ENCODE measurements around the gene LACC1.

LACC1 gene

DNA sequence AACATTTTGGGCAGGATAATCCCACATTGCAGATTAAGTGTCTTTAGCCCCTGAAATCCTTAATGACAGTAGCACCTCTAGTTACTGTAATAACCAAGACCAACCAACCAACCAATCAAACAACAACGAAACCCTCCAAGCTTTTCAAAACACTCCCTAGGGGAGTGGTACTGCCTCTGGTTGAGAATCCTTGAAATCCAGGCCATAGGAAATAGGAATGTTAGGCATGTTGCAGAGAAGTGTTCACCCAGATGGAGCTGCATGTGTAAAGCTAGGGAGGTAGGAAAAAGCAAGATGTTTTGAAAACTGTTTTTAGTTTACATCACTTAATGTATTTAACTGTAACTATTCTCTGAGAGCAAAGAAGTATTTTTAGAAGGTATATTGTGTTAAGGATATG lies 4.5 kb downstream of the LACC1 start:
- no peak for TF ChIP-seq CTCF (IDR thresholded peaks at IDR 0.05)

DNA sequence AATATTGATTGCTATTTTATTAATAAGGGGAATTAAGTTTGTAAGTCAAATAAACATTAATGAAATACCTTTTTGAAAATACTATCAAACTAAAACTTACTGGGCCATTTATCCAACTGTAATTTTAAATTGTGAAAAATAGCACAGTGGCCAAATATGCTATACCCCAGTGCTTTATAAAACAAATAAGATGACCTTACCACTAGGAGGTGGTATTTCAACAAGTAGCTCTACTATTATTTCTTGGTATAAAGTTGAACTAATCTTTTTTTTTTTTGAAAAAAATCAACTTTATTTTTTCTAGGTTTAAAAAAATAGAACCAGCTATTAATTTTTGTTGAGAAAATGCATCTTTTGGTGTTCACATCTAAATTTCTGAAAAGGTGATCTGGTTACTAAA lies 14.7 kb downstream of the LACC1 start:
- peak; percentile 36; the same call in 1 of the 2 replicates for TF ChIP-seq CTCF (IDR thresholded peaks at IDR 0.05)

- no peak for TF ChIP-seq CTCF (IDR thresholded peaks at IDR 0.05)
These were observed 16.2 kb downstream of the LACC1 start for GRCh38 chr13:43895940-43896339.

- TF ChIP-seq CTCF (IDR thresholded peaks at IDR 0.05): peak; percentile 63
These were observed 25.8 kb downstream of the LACC1 start for GRCh38 chr13:43905435-43906031.

- peak; percentile 44; the same call in 1 of the 2 replicates for TF ChIP-seq CTCF (IDR thresholded peaks at IDR 0.05)
These were observed 28.7 kb downstream of the LACC1 start for GRCh38 chr13:43908156-43909126.

DNA sequence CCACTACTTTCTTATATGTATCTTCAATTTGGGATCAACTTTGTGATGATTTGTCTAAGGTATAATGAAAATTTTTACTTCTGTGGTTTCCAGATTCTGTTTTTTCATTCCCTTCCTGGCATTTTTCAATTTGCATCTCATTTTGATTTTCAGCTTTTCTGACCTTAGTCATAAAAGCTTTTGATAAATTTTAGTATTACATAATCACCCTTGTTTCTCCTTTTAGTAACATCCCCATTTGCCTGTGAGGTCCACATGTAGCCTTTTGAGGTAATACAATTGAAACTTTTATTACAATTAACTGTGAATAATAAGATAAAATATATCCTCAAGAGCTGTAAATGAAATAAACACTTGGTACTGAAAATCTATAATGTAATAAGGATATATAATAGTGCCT lies 31.2 kb downstream of the LACC1 start:
- TF ChIP-seq CTCF (IDR thresholded peaks at IDR 0.05): no peak

GRCh38 chr13:43911278-43911677 lies 31.6 kb downstream of the LACC1 start:
- TF ChIP-seq CTCF (IDR thresholded peaks at IDR 0.05): no peak
